GM18907 (cell line): Measurements from ENCODE around the gene PRKAR1A.
"Not testable (repeated sequence)": the region's sequence is repeated elsewhere in the genome, so short reads cannot be mapped to it uniquely, and the experiment has no call there.

ENCODE experiments used
- ATAC-seq: cut with Tn5 transposase; IDR thresholded peaks from one replicate; pipeline ENCODE4 v1.9.1; 2021; ENCODE audit warnings: mild to moderate bottlenecking, moderate library complexity; ENCODE audit not compliant: unreplicated experiment

Gene PRKAR1A

DNA sequence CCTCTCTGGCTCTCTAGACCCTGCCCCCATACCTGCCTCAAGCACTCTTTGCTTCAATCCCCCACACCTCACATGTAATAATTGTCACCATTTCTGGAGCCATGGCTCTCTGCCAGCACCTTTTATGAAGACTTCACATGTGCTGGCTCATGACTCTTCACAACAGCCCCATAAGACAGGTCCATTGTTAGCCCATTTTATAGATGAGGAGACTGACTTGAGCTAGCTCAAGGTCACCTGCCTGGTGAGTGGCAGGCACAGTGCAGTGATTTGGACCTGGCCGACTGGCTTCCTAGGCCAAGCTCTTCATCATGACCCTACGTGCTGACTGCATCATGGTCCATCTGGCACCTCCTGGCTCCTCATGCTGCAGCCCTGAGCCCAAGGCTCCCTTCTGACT, 63.9 kb downstream of the PRKAR1A start:
- ATAC-seq: no peak

DNA sequence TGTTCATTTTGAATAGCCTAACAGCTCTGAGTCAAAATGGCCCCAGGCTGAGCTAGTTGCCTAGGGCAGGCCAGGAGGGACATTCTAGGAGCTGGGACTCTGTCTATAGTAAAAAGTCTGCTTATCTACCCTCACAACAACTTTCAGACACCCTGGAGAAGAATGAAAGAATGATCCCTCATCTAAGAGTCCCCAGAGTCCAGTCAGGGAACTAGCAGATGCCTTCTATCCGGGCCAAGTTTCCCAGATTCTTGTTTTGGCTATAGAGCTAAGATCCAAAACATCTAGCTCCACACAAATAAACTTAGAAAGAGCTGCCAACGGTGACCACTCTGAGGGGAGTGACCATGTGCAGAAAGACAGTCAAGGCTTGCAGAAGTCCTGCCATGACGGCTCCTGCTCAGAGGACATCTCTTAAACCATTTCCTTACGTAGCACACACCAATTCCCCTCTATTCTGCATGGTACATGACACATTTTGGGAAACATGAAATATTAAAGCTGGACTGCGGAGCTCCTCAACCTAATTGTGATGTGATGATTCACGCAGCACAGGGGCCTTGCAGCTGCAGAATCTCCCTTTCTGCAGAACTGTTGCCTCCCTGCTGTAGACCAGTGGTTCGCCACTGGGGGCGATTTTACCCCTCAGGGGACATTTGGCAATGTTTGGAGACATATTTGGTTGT, 64.7 kb downstream of the PRKAR1A start:
- no peak for ATAC-seq

DNA sequence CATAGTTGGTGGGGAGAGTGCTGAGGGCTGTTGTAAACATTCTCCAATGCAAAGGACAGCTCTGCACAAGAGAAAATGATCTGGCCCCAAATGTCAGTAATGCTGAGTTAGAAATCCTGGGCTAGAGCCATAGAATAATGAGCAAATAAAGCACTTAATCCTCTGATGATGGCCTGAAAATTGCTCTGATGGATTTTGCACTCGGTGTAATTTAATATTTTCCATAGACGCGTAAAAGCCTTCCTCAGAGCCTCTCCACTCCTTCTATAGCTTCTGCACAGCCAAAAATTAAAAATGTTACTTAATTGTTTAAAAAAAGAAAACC, 65.2 kb downstream of the PRKAR1A start:
- ATAC-seq: no peak

DNA sequence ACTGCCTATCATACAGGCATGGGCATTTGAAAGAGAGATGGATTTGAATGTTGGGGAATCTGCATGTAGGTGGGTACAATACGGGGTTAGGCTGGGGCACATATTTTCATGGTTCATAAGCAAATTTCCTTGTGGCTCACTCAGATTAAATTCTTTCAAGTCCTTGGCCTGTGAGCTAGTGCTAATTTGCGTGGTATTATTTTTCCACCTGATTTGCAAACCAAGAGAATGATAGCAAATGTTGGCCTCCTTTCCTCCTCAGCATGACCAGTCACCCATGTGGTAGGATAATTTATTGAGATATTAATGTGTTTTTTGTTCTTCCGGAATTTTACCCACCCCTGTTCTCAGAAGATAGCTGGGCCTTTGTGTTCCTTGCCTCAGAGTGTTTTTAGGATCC, 66.0 kb downstream of the PRKAR1A start:
- no peak for ATAC-seq

DNA sequence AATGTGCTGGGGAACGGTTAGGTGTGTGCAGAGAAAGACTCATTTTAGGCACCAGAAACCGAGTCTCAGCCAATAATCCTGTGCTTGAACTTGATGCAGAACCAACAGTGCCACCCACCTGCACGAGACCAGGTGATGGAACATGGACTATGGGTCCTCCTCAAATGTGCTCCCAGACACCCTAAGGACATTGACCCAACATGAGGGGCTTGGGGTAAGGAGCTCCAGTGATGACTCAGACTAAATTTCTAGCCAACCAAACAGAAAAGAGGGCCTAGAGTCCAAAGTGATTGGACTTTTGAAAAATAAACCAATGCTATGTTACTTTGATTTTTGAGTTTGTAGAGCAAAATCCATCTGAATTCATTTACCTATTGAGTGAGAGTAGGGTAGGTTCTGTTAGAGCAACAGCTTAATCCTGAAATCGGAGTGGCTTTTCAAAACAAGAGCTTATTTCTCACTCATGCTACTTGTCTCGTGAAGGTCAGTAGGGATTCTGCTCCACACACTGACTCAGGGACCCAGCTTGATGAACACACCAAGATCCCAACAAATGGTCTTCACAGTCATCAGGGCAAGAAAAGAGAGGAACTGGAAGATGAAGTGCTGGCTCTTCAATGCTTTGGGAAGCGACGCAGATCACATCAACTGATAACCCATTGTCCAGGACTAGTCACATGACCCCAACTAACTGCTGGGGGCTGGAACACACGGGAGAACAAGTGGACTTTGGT, 67.1 kb downstream of the PRKAR1A start:
- no peak for ATAC-seq

DNA sequence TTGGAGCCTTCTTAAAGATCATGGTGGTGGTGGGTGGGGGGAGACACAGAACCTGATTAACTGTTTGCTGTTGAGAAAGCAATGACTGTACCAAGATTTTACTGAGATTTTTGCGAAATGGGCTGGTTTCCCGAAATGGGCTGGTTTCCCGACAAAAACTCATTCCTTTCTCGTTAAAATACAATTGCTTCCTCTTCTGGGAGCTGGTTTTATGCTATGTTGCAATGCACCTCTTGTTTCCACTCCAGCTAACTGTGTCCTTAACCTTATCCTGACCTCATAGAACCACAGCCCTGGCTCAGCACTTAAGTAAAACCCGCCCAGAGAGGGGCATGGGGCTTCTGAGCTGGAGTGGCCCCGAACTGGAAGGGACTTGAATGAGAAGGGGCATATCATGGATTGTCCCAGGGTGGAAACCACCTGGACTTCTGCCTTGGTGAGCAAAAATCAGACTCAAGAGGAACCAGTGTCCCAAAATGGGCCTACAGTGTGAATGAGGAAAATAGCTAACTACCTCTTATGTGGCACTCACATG, 68.1 kb downstream of the PRKAR1A start:
- ATAC-seq: no peak

DNA sequence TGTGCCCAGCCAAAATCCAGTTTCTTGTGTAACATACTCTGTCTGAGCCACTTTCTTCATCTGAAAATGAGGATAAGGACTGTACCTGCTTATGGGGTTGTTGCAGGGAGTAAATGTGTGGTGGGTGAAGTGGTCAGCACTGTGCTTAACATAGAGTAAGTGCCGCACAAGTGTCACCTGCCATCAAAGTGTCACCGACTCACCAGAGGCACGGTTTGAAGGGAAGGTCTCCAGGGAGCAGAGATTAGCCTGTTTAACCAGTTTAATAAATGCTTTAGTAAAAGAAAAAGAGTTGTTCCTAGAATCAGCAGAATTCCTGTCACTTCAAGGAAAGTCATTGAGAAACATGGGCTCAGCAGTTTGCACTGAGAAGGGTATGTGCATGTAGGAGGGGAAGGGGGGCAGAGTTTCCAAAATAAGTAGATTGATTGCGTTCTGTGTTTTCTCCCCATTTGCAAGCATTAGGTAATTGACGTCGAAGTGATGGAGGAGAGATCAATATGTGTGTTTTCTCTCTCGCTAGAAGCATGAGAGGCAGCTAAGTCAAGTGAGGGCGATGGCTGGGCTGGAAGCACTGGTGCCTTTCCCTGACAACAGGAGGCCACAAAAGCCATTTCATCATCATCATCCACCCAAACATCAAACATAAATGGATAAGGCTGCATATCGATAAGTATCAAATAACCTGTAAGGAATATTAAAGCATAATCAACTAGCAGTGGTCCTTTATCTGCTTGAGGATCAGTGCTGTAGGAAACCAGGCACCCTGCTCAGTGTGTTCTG, 69.8 kb downstream of the PRKAR1A start:
- no peak for ATAC-seq

DNA sequence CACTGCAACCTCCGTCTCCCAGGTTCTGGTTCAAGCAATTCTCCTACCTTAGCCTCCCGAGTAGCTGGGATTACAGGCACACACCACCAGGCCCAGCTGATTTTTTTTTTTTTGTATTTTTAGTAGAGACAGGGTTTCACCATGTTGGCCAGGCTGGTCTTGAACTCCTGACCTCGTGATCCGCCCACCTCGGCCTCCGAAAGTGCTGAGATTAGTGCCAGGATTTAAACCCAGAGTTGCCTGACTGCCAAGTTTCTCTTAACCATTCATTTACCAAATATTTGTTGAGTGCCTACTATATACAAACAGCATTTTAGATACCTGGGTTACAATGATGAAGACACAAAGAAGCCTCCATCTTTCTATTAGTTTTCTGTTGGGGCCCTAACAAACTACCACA, 70.6 kb downstream of the PRKAR1A start:
- ATAC-seq: not testable (repeated sequence)

DNA sequence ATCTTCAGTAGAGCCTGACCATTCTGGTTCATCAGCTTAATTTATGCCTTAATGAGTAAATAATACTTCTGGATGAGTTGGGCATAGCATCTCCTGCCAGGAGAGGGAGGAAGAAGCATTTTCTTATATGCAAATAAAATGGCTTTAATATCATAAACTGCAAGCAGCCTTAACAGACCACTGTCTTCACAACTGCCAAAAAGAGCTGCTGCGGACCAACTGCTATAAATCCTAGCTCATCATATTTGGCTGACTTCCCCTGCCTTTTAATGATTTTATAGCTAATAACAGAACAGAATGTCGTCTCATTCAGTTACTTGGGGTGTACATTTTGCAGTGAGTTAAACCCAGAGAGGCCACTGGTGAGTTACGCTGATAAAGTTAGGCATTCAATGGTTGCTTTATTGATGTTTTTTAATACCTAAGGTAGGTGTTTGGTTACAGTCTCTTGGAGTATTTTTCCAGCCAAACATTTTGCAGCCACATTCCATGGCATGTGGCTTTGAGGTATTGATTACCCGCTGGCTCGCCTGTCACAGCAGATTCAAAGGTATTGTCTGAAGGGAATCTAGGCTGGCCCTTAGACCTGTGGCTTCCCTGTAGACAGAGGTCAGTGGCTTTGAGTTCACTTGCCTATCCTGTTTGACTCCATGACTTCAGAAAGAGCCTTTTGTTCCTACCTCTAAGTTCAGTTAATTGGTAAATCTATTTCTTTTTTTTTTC, 72.5 kb downstream of the PRKAR1A start:
- ATAC-seq: no peak

DNA sequence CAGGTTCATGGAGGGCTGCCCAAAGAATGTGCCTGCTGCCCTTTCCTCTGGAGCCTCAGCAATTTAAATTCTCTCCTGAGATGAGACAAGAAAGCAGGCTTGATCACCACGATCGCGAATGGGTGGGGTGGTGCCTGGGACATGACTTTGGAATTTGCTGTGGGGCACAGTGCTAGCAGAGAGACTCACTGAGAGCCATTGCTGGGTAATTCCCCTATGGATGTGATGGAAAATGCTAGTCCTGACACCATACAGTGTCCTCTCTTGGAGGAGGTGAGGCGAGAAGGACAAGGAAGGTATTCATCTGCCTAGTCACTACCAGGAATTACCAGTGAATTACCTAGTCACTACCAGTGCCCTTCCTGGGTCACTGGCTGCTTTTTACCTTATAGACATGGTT, 73.4 kb downstream of the PRKAR1A start:
- no peak for ATAC-seq

DNA sequence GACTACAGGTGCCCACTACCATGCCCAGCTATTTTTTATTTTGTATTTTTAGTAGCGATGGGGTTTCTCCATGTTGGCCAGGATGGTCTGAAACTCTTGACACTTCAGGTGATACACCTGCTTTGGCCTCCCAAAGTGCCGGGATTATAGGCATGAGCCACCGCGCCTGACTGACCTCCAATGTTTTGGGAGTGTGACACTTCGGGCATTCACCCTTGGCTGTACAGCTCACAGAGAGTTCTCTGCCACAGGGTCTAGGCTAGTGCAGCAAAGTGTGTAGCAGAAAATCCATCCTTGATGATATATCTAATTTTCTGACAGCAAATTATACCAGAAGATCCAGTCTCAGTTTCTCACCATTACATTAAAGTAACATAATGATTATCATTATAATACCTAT, 74.8 kb downstream of the PRKAR1A start:
- ATAC-seq: no peak

DNA sequence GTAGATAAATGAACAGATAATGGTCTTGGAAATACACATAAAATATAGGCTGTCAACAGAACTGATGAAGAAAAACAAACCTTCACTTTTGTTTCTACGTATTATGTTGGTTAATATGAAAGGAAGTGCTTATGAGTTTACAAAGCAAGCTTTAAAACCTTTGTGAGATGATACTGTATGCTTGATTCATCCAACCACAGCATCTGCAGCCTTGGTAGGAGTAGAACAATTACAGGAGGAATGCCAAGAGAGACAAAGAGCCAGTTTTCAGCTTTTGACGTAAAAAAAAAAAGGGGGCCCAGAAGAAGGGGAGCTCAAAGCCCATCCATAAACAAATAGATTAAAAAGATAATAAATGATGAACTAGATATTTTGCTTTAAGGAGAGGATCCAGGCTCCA, 75.6 kb downstream of the PRKAR1A start:
- ATAC-seq: no peak

DNA sequence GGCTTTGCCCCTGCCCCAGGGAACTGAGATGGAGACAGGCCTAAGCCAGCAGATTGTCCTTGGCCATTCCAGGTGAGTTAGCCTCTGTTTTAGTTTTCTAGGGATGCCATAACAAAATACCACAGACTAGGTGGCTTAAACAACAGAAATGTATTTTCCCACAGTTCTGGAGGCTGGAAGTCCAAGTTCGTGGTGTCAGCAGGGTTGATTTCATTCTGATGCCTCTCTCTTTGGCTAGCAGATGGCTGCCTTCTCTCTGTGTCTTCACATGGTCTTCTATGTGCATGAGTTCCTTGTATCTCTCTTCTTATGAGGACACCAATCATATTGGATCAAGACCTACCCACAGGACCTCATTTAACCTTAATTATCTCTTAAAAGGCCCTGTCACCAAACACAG, 76.1 kb downstream of the PRKAR1A start:
- no peak for ATAC-seq

DNA sequence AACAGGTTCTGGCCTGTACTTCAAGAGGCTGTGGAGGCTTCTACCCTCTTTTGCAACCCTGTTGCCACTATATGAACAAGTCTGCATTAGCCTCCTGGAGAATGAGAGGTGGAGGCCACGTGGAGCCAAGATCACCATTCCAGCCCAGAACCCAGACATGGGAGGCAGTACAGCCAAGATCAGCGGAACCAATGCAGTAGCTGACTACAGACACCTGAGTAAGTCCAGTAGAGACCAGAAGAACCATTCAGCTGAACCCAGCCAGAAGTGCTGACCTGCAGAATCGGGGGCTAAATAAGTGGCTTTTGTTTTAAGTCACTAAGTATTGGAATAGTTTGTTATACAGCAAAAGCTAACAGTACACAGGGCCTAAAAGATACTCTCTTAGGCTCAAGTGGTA, 76.9 kb downstream of the PRKAR1A start:
- ATAC-seq: no peak

DNA sequence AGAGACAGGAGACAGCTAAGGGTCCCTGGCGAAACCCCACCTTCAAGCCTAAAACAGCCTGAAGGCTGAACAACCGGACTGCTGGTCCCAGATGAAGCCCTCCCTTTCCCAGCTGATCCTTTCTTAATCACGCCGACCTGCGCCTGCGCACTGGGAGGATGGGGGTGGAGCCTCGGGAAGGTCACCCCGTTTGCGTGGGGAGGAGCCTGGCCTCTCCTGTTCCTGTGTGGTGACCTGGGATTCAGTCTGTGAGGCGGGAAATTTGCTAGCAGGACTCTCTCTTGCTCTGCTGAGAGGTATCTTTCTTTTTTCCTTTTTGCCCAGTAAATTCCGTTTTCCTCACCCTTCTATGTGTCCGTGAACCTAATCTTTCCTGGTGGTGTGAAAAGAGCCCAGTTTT, 79.4 kb downstream of the PRKAR1A start:
- no peak for ATAC-seq

DNA sequence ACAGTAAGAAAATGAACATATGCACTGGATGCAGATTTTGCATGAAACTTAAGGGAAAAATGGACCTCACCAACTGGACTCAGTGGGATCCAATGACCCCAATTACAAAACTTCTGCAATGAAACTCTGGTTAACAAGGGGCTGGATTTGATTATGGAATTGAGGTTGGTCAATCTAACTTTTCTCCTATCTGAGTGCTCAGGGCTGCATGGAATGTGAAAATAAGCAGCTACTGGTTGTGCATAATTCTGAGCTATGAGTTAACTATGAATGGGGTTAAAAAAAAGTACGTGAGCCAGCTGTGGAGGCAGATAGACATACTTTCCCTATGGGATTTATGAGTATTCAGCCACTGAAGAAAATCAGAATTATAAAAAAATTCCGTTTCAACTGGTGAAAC, 79.8 kb downstream of the PRKAR1A start:
- no peak for ATAC-seq

DNA sequence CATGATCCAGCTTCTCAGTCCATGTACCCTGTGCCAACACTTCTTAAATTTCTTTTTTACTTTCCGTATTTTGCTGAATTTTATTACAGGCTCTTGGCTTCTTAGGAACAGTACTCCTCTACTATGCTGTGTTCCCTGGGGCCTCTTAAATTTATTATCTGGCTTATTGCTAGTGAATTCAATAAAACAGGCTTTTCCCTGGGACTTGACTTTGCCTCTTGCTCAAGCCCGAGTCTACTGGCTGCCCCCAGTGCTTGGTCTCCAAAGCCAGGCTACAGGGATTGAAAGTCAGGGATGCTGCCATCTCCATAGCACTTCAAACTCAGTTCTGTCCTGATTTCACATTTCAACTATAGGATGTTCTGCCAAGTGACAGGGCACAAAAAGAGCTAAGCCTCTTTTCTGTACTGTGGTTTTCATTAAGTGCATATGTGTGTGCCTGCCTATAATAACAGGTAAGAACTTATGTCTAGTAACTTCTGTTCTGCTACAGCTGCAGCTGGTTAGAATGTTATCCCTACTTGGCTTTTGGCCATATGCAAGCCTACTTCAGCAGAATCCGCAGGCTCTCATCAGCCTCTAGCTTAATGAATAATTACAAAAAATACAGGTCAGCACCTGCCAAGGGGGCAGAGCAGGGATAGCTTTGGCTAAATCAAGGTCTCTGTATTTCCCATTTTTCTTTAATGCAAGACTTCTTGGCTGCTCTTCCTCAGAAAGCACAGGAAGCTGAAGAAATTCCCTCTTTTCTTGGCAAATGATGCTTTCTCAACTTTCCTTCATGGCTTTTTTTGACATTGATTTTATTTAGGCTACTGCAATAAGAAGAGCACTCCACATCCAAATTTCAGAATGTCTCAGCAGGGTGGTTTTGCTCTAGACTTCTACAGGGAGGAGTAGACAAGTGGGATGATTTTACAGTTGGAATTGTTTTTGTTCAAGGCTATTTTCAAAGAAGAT, 80.7 kb downstream of the PRKAR1A start:
- no peak for ATAC-seq

DNA sequence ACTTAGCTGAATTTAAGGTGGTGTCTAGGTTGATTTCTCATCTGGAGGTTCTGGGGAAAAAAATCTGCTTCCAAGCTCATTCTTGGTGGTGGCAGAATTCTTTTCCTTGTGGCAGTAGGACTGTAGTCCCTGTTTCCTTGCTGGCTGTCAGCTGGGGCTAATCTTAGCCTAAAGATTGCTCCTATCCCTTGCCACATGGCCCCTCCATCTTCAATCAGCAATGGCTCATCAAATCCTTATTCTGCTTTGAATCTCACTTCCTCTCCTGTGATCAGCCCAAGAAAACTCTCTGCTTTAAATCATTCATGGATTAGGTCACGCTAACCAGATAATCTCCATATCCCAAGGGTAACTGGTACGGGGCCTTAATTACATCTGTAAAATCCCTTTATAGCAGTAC, 82.3 kb downstream of the PRKAR1A start:
- no peak for ATAC-seq

DNA sequence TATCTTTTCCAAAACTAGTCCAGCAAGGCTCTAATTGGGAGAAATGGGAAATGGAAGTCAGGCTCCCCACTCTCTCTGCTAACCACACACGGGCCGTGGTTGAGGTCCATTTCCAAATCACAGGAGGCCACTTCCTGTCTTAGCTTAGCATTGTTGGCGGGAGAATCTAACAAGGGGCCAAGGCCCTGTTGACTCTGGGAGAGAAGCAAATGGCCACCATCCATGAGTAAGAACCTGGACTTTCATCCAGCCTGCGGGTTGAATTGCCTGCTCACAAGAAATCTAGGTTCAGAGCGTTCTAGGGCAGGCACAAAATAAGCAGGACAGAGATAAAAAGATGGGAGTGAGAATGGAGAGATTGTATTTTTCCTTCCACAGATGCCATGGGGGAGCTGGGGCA, 83.3 kb downstream of the PRKAR1A start:
- ATAC-seq: no peak

DNA sequence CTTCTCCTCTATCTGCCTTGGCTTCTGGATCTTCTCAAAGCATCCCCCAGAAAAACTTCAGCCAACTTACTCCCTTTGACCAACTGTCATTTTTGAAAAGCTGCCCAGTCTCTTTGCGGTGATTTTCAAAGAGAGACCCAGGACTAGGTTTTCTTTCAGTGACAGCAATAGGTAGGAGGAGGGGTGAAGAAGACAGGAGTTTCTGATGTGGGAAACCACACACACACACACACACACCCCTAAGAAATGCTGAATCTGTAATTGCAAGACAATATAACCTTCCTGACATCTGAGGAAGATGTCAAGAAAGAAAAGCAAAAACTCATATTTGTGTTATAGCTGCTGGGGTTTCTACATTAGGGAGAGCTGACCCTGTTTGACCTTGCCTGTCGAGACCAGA, 83.8 kb downstream of the PRKAR1A start:
- ATAC-seq: no peak
